Endothelial cell of umbilical vein (primary cell): Measurements from ENCODE around the gene PRRC2A. TPM values are rescaled to one million over a fixed set of nuclear protein-coding genes. Genes with fewer than 3 reads are reported as not detected.

Experiments
- BruUV-seq: library from RNA; stranded (reverse); fragments of 400-500 nt; replicated peaks from 2 replicates; lab custom pipeline; 2021; lab: Mats Ljungman, UMichigan
- CTCF ChIA-PET: fragments of 300-600, 350-600 bp; sonication (Branson Sonifier 250); formaldehyde crosslinking; loops from one replicate; lab custom pipeline; 2021; ENCODE audit warnings: antibody characterized with exemption, inconsistent platforms; lab: Charles Lee
- POLR2A ChIA-PET: fragments of 300-600, 350-600 bp; sonication (Branson Sonifier 250); formaldehyde crosslinking; loops from one replicate; lab custom pipeline; 2021; ENCODE audit warnings: antibody characterized with exemption, inconsistent platforms; lab: Charles Lee
- DNase-seq: peaks from one replicate; pipeline ENCODE4 v3.0.0-alpha.2; 2011; ENCODE audit warnings: low read depth, low spot score
- FAIRE-seq: peaks from 2 replicates; lab custom pipeline; 2011; peaks lifted over from hg19 to GRCh38; lab: Jason Lieb, UNC
- H2AFZ ChIP-seq: 2 replicates; pipeline ENCODE4 v1.6.0; 2012; ENCODE audit warnings: low read depth, low read length, control low read depth, inconsistent platforms
- H3K27ac ChIP-seq: 2 replicates; pipeline ENCODE4 v1.5.1; 2011; ENCODE audit warnings: low read depth, mild to moderate bottlenecking, control low read depth, low read length, moderate library complexity; ENCODE audit not compliant: insufficient read depth
- H3K27me3 ChIP-seq, 2 experiments: 2 replicates each; pipeline versions ENCODE4 v1.6.0 to v1.6.1; 2011; ENCODE audit warnings: low read length in 2 of 2, mixed read lengths in 1 of 2; ENCODE audit not compliant: control insufficient read depth in 2 of 2, insufficient read depth in 2 of 2
- H3K36me3 ChIP-seq, 2 experiments: 2 replicates in 1 of 2; 3 replicates in 1 of 2; pipeline ENCODE4 v1.5.1; 2011; ENCODE audit warnings: low read length in 2 of 2, mild to moderate bottlenecking in 1 of 2, moderate library complexity in 1 of 2; ENCODE audit not compliant: control insufficient read depth in 2 of 2, insufficient read depth in 2 of 2; ENCODE audit errors: extremely low read depth in 1 of 2
- H3K4me1 ChIP-seq: 3 replicates; pipeline ENCODE4 v1.5.1; 2011; ENCODE audit warnings: mild to moderate bottlenecking, low read length; ENCODE audit not compliant: control insufficient read depth, insufficient read depth; ENCODE audit errors: extremely low read depth
- H3K4me2 ChIP-seq: 2 replicates; pipeline ENCODE4 v1.6.1; 2011; ENCODE audit warnings: low read length, control low read depth, mixed read lengths; ENCODE audit not compliant: insufficient read depth
- H3K4me3 ChIP-seq, 3 experiments: fragments of 200-600 bp in 1 of 3; sonication (generic), shearing (Covaris generic) in 1 of 3; replicated peaks in 1 of 3; 2 replicates each; pipeline ENCODE4 v1.5.1; 2011 to 2016; ENCODE audit warnings: control low read depth in 3 of 3, low read length in 3 of 3, mild to moderate bottlenecking in 2 of 3, inconsistent platforms in 1 of 3, low read depth in 1 of 3, moderate library complexity in 1 of 3; ENCODE audit not compliant: insufficient read depth in 1 of 3
- H3K79me2 ChIP-seq: 2 replicates; pipeline ENCODE4 v1.6.0; 2012; ENCODE audit warnings: low read length, inconsistent platforms; ENCODE audit not compliant: control insufficient read depth, insufficient read depth
- H3K9ac ChIP-seq: replicated peaks from 2 replicates; pipeline ENCODE3; 2011; ENCODE audit warnings: low read length, control low read depth; ENCODE audit not compliant: insufficient read depth; ENCODE audit errors: extremely low read depth
- H3K9me1 ChIP-seq: replicated peaks from 3 replicates; pipeline ENCODE4 v1.6.0; 2011; ENCODE audit warnings: mild to moderate bottlenecking, low read length; ENCODE audit not compliant: control insufficient read depth, insufficient read depth; ENCODE audit errors: extremely low read depth
- H3K9me3 ChIP-seq: replicated peaks from 2 replicates; pipeline ENCODE4 v1.5.1; 2012; ENCODE audit warnings: low read length, inconsistent platforms; ENCODE audit not compliant: control insufficient read depth, insufficient read depth
- H4K20me1 ChIP-seq: replicated peaks from 2 replicates; pipeline ENCODE3; 2011; ENCODE audit warnings: mild to moderate bottlenecking, low read length; ENCODE audit not compliant: control insufficient read depth, insufficient read depth; ENCODE audit errors: extremely low read depth
- CTCF ChIP-seq, 2 donors: IDR thresholded peaks; 1 replicate in 1 of 2; 2 replicates in 1 of 2; pipeline ENCODE4 v1.5.1; 2011; ENCODE audit warnings: low read length in 2 of 2, mild to moderate bottlenecking in 2 of 2, moderate library complexity in 2 of 2, control low read depth in 1 of 2, inconsistent platforms in 1 of 2, low read depth in 1 of 2; ENCODE audit not compliant: insufficient read depth in 1 of 2; ENCODE audit errors: extremely low read depth in 1 of 2
- EZH2 ChIP-seq: IDR thresholded peaks from 2 replicates; pipeline ENCODE4 v1.6.1; 2012; ENCODE audit warnings: borderline replicate concordance, low read depth, mild to moderate bottlenecking, moderate library complexity, low read length, inconsistent platforms; ENCODE audit not compliant: severe bottlenecking
- FOS ChIP-seq: IDR thresholded peaks from 2 replicates; pipeline ENCODE4 v1.6.1; 2011; ENCODE audit warnings: mild to moderate bottlenecking, low read length, moderate library complexity, borderline replicate concordance; ENCODE audit not compliant: insufficient read depth
- MYC ChIP-seq: IDR thresholded peaks from one replicate; pipeline ENCODE4 v1.6.1; 2011; ENCODE audit warnings: mild to moderate bottlenecking, low read depth, low read length
- POLR2A ChIP-seq: IDR thresholded peaks from 2 replicates; pipeline ENCODE4 v1.6.1; 2012; ENCODE audit warnings: low read depth, mild to moderate bottlenecking, control low read depth, low read length
- POLR2AphosphoS5 ChIP-seq: IDR thresholded peaks from 2 replicates; pipeline ENCODE4 v1.6.1; 2012; ENCODE audit warnings: low read depth, mild to moderate bottlenecking, control low read depth, low read length, moderate library complexity; ENCODE audit not compliant: insufficient read depth
- dilution Hi-C: fragments of 300-500 bp; cut with MboI; formaldehyde crosslinking; loops from one replicate; pipeline ENCODE4 v1.15.0; 2019; ENCODE audit warnings: low sequenced_read_pairs; ENCODE audit not compliant: extremely low pct_ligation_motif_present
- intact Hi-C: fragments of 100-400 bp; cut with micrococcal nuclease; formaldehyde crosslinking; loops from one replicate; pipeline ENCODE4 v1.10.0; 2022
- polyA plus RNA-seq, 4 experiments: library from polyadenylated mRNA; depleted of rRNA in 3 of 4; stranded (reverse) in 3 of 4; unstranded in 1 of 4; fragments of >200 nt; gene quantifications; 2 replicates each; pipeline versions ENCODE4 v1.2.1 to v1.2.3, GENCODE V29; 2011 to 2012; ENCODE audit warnings: missing spikeins in 1 of 4
- total RNA-seq: library from RNA; stranded (reverse); gene quantifications from 2 replicates; pipeline ENCODE4 v1.2.3, GENCODE V29; 2021

Gene PRRC2A
- total and polyA plus RNA-seq, 2 donors (not counting 3 experiments of a cell fraction or from before 2014, with no cell fraction given), result 88.4 to 229 TPM

GRCh38 chr6:31658983-31659648, 38.6 kb downstream of the PRRC2A start:
- H3K9ac ChIP-seq, result no peak overlapping the region

GRCh38 chr6:31659649-31660380, 39.3 kb downstream of the PRRC2A start:
- DNase-seq (peak; percentile 22), FAIRE-seq (peak; percentile 64)
- Histone ChIP-seq H3K9me1 (no peaks in the 10 kb centered on the region), H3K4me3 (peak overlapping the region; percentile 30 to 76 (median 70)), H2AFZ (no peak overlapping the region), H3K9me3 (no peaks in the 10 kb centered on the region), H3K27me3 (no peaks in the 10 kb centered on the region), H3K4me2 (peak overlapping the region; percentile 67), H3K9ac (peak overlapping the region; percentile 82), H3K4me1 (peaks cover 41% of the 10 kb centered on the region), H3K27ac (peak overlapping the region; percentile 62), H3K79me2 (peaks cover 28% of the 10 kb centered on the region), H3K36me3 (peaks cover 3 to 4% of the 10 kb centered on the region in 2 experiments), H4K20me1 (no peaks in the 10 kb centered on the region)
- ChIA-PET POLR2A (interaction anchor here (1.0 to 2.1 kb wide), 3 partner anchors 8 to 167 kb away, joined by 3 to 13 read pairs (median 4); partner anchors contain the start of genes BAG6, HSPA1B and PRRC2A), CTCF (interaction anchor here (0.9 to 5.7 kb wide), 5 partner anchors 8 to 136 kb away, joined by 3 to 38 read pairs (median 3); partner anchors contain the start of genes BAG6 and VARS1)
- intact Hi-C loops, result loop anchor here (1.0 to 10.0 kb wide), 4 partner anchors 8 to 535 kb away; partner anchors contain the start of genes BAG6, GPSM3 and PBX2
- TF ChIP-seq CTCF (IDR thresholded peaks at IDR 0.05; ENCODE audit: extremely low read depth in 1 of 2, insufficient read depth in 1 of 2, low read depth in 1 of 2, low read length in 2 of 2), result no peak
- no peak for TF ChIP-seq POLR2AphosphoS5
- TF ChIP-seq FOS, result no peak
- no peak for TF ChIP-seq MYC
- no TSS peak for BruUV-seq
- dilution Hi-C loops, result no loop called here

More at GRCh38 chr6:31658983-31659648, 38.6 kb downstream of the PRRC2A start:
- TF ChIP-seq MYC (no peak), EZH2 (no peak), POLR2A (no peak)
- no peak for FAIRE-seq
- ChIA-PET POLR2A (interaction anchor here (0.9 kb wide), 1 partner anchor 156 kb away, joined by 4 read pairs; the partner anchor contains the start of genes HSPA1A and HSPA1L), CTCF (no interaction called here)
- no peaks in the 10 kb centered on the region for H3K27me3 ChIP-seq
- H3K36me3 ChIP-seq, result peaks cover 3 to 4% of the 10 kb centered on the region in 2 experiments
- dilution Hi-C loops, result no loop called here
- no peaks in the 10 kb centered on the region for H3K9me1 ChIP-seq
- peak overlapping the region in 2 of 3 experiments; percentile 70 to 76 for H3K4me3 ChIP-seq
- H2AFZ ChIP-seq, result no peak overlapping the region
- peaks cover 25% of the 10 kb centered on the region for H3K79me2 ChIP-seq
- H4K20me1 ChIP-seq, result no peaks in the 10 kb centered on the region
- intact Hi-C loops, result no loop called here
- H3K27ac ChIP-seq, result no peak overlapping the region
- no peak for DNase-seq
- H3K4me1 ChIP-seq, result peaks cover 36% of the 10 kb centered on the region
- H3K4me2 ChIP-seq, result peak overlapping the region; percentile 67
- H3K9me3 ChIP-seq, result no peaks in the 10 kb centered on the region
- BruUV-seq, result no TSS peak
